Stimulated activated CD8-positive, alpha-beta memory T cell treated with anti-CD3 and anti-CD28 coated beads, Interleukin-7, amount 100 ng/mL, for 1 hour (primary cell): ENCODE measurements around the gene POP7.

Experiments
- DNase-seq, 2 donors: peaks; one replicate each; pipeline ENCODE4 v3.0.0-alpha.2; 2020; ENCODE audit warnings: low read depth in 2 of 2

POP7 gene

DNA sequence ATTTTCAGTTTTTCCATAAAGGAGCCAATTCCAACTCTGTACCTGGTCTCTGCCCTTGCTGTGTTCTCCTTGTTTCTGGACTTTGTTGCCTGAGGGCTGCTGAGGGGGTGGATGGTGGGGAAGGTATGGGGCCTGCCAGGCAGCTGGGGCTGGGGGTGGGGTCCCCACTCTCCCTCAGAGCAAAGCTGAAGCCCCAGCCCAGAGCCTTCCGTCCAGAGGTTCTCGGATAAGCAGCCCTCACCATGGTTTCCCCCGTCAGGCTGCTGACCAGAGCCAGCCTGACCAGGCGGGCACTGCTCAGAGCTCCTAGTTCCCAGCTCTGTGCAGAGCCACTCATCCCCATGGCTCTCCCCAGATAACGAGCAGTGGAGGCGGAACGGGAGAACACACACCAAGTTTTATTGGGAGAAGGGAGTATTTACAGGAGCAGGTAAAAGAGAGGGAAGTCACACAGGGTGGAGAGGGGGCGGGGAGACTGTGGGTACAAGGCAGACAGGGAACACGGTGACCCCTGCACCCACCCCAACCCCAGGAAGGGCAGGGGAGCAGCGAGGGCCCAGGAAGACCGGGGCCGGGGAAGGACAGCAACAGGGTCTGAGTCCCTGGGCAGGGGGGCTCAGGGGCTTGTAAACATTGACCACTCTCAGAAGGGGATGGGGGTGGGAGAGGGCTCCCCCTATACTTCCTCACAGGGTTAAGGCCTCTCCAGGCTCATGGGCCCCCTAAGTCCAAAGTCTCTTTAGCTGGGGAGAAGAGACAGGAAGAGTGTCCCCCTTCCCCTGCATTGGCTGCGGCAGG lies 26.6 kb upstream of the POP7 start:
- no peak for DNase-seq

DNA sequence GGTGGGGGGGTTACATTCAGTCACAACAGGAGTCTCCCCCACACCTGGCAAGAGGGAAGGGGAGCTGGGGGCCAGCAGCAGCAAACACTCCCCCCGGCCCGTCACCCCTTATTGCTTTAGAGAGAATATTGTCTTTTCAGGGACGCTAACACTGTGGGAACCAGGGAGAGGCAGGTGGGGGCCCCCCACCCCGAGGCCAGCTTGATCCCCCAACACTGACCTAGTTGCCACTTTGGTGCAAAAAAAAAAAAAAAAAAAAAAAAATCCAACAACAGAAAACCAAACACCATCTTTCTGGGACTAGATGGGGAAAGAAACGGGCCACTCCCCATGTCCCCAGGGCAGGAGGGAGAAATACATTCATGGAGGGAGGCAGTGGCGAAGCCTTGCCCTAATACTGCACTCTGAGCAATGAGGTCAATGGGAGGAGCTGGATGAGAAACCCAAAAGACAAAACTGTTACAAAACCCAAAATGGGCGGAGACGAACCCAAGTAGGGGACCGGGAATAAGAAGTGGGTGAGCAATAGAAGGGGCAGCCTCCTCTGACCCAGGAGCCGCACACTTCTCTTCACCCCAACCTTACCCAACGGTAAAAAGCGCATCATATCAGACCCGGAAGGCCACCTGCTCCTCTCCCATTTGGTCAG lies 25.9 kb upstream of the POP7 start:
- DNase-seq = no peak

DNA sequence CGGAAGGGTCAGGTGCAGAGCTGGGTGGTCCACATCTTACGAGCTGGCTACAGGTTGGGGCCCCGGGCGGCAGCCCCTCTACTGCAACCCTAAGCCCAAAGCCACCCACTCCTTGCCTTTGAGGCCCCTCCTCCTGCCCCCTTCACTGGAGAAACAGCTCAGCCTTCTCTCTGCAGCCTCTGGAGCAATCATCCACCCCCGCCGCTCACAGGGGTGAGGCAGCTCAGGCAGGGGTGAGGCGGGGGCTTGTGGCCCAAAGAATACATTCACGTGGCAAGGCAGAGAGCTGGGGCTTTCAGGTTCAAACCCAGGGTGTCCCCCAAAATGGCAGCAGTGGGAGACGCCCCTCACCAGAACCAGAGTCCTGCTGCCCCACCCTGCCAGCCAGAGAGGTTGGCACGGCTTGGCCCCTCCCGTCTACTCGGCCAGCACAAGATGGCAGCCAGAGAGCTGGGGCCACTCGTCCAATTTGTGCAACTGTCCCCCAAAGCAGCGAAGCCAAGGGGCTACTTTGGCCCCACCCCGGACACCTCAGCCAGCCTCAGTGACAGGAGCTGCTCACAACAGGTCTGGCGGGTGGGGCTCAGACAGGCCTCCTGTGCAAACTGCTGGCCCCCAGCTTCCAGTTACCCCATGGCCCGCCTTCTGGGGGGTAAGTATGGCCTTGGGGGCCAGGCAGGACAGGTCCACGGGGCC lies 25.2 kb upstream of the POP7 start:
- no peak for DNase-seq

DNA sequence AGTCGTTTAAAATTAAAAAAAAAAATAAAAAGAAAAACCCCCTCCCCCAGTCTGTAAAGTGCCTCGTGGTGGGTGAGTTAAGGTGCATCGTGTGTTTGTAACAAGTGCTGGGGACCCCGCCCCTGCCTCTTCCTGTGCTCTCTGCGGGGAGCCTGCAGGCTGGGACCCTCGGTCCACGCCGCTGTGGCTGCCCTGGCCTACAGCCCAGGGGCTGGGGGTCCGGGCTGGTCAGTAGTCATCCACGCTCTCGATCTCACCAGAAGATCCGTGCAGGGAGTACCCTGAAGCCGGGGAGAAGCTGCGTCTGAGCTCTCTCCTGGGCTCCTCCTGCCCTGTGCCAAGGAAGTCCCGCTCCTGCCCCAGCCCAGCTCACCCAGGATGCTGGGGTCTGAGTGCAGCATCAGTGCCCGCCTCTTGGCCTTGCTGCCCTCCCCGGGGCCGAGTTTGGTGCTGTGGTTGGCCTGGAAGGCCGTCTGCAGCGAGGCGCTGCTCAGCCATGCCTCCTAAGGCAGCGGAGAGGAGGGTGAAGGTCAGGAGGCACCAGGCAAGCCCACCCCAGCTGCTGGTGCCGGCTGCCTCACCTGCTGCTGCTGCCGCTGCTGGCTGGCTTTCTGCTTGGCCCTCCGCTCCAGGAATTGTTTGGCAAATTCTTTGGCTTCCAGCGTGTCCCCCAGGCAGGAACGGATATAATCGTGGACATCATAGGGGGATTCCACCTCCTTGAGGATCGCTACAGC lies 24.3 kb upstream of the POP7 start:
- DNase-seq = no peak

DNA sequence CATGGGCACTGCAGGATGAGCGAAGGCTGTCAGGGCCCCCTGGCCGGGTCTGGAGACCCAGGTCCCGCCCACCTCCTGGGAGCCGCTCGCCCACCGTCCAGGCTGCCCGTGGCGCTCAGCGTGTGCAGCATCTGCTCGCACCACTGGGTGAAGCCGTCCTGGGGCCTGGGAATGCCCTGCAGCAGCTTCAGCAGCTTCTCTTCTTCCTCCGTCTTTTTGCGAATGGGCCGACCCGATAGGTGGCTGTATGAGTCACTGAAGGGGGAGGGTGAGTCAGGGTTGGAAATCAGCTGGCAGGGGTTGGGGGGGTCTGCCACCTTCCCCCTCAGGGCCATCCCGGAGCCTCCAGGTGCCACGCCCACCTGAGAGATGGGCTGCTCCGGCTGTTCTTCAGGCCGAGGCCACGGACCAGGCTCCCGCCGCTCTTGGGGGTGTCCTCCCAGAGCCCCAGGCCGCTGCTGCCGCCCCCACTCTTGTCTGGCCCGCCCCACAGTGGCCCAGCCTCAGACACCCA lies 23.6 kb upstream of the POP7 start:
- DNase-seq = no peak

DNA sequence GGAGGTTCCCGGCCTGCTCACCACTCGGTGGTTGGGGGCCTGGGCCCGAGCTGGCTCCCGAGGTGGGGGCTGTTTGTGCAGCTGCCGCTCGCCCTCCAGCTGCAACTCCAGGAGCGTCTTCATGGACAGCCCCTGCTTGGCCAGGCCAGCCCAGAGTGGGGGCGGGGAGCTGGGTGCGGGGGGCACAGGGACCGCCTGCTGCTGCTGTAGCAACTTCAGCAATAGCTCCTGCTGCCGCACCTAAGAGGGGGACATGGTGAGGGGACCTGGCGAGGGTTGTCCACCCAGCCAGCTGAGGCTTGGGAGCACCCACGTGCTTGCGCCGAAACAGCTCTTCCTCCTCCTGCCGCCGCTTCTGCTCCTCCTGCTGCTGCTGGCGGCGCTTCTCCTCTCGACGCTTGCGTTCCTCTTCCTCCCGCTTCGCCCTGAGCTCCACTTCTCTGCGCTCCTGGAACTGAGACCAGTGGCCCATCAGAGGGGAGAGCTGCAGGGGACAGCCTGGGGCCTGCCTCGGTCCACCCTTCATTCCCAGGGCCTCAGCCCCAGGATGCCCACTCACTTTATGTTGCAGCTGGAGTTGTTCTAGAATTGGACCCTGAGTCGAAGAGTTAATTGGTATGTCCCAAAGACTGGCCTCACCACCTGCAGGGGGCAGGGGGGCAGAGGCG lies 22.8 kb upstream of the POP7 start:
- no peak for DNase-seq

DNA sequence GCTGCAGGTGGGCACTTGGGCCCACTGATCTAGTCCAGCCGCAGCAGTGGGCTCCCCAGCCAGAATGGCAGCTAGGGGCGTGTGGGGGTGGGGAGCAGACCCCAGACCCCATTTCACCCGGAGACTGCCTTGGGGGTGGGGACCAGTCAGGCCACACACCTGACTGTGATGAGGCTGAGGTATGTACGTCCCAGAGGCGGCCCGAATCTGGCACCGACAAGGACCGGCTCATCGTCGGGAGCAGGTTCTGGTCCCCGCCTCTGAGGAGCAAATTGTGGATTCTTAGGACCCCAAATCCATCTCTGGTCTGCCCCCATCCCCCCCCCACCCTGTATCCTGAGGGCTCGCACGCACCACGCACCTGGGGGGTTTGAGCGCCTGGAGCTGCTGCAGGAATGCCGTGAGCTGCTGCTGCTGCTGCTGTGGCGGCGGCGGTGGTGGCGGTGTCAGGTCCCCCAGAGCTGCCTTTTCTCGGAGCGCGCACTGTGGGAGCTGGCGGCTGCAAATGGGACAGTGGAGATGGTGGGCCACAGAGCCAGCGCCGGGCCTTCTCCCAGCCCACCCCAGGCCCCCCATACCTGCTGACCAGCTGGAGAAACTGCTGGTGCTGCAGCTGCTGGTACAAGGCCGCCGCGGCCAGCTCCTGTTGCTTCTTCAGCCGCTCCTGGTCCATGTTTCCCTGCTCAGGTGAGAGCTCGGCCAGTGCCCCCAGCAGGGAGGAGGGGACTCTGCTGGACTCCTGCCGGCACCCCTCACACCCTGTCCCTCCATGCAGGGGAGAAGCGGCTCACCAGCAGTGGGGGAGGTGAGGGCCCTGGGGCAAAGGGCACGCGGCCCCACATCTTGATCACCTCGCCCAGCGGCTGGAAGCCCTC lies 22.0 kb upstream of the POP7 start:
- no peak for DNase-seq

DNA sequence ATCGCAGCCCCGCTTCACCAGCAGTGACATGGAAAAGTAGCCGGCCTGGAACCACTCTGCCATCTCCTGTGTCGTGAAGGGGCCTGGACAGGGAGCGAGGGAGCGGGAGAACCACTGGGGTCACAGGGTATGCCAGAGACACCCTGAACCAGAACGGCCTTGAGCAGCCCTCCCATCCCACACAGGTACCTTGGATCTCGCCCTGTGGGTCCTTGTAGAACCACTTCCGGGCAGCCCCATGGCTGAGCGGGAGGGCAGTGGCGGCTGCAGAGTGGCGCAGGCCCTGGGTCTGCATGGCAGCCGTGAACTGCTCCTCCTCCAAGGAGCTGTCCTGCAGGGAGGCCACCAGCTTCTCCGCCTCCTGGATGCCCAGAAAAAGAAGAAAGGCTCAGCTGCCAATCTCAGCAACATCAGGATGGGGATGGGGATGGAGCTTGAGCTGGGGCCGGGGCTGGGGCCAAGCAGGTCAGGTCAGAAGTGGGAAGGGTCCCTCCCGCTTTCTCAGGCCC lies 21.3 kb upstream of the POP7 start:
- no peak for DNase-seq

DNA sequence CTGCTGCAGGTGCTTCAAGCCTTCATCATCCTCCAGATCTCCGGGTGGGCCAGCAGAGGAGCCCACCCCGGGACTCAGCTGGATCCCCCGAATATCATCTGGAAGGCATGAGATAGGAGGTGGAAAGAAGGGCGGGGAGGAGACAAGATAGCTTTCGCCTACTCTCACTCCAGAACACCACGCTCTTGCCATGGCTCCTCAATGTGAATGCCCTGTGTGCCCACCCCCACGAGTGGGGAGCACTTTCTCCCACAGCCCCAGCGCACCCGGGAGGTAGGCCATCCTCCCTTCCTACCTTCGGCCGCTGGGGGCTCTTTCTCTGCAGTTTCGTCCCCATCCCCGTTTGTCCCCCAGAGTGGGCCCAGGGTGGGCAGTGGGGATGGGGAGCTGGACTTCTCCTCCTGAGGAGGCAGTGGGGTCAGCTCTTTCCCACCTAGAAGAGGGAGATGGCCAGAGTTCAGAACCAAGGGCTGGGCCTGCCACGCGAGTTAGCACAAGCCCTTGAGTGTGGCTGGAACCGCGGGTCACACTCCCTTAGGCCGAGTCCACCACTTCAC lies 20.8 kb upstream of the POP7 start:
- DNase-seq = no peak

DNA sequence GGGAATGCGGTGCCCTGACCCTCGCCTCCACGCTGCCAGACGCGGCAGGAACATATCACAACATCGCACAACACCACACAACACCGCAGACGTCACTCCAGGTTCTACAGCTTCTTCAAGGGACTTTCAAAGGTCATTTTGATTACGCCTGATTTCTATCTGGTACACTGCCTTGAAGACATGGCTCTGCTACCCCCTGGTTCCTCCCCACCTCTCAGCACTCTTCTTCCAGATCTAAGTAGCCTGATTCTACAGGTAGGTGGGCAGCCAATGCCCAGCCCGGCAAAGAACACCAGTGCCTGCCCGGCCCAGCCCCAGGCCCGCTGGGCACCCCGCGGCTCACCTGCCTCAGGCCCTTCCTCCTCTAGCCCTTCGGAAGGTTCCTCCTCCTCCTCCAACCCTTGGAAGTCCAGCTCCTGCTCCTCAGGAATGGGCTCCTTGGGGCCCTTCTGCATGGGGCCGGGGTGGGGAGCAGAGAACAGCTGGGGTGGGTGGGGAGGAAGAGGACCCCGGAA lies 20.2 kb upstream of the POP7 start:
- no peak for DNase-seq

DNA sequence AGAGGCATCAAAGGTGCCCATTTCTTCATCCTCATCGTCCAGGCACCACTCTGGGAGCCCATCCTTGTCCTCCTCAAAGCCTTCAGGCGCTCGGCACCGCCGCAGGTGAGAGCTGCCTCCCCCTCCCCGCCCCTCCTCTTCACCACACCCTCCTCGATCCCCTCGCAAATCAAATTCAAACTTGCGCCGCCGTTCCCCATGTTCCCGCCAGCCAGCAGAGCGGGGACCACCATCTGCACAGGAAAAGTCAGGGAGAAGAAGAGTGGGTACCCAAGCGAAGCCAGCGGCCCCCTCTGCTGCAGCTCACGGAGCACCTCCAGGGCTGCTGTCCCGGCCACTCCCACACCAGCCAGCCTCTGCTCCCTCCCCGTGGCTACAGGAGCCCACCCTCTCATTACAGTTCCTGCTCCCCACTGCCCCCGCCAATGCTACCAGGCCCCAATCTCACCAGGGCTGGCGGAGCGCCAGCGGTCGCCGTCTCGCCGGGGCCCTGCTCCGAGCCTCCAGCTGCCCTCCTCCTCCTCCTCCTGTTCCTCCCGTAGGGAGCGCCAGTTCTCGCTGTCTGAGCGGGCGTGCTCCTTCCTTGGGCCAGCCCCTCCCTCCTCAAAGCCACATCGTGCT lies 19.6 kb upstream of the POP7 start:
- DNase-seq = no peak

DNA sequence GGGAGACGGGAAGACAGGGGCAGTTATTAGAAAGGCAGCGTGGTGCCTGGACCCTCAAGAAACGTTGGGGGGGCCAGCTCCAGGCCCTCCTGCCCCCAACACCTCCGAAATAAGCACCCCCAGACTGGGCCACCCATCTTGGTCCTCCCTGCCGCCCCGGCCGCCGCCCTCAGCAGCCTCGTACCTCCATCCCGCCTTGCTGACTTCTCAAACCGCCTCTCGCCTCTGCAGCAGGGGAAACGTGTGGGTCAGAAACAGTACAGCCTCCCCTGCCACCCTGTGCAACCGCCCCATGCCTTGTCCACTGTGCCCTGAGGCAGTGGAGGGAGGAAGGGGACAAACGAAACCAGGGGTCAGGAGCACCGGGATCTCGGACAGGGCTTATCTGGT lies 19.1 kb upstream of the POP7 start:
- DNase-seq = no peak

DNA sequence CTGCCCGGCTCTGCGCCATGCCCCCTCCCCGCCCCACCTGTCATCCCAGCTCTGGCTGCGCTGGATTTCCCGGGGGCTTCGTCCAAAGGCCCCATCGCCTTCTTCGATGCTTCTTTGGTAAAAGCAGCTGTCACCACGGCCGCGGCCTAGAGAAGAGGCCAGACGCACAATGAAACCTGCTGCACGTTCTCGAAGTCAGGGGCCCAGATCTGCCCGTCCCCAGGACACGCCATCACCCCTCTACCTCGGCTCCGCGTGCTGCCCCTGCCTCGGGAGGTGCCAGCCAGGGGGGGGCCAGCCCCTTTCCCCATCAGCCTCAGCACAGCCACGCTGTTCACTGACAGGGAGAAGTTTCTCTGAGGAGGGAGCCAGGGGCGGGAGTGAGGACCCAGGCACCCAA lies 18.7 kb upstream of the POP7 start:
- no peak for DNase-seq

DNA sequence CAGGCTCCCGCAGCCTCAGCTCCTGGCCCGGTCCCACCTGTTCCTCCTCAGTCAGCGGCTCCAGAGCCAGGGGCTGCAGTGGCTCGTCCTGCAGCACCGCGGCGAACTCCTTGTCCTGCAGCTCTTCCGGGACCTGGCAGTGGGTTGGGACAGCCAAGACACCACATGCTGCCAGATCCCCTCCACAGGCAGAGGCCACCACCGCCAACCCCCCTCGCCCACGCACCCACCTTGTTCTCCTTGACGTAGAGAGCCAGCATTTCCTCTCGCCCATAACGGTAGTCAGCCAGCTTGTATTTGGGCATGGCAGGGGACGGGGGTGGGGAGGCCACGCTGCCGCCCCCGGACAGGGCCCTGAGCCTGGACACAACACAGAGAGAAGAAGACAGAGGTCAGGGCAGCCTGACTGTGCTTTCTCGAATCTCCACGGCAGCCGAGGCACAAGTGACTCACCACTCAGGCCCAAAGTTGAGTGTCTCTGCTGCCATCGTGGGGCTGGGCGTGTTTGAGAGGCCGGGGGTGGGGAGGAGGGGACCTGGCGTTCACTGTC lies 18.1 kb upstream of the POP7 start:
- no peak for DNase-seq

DNA sequence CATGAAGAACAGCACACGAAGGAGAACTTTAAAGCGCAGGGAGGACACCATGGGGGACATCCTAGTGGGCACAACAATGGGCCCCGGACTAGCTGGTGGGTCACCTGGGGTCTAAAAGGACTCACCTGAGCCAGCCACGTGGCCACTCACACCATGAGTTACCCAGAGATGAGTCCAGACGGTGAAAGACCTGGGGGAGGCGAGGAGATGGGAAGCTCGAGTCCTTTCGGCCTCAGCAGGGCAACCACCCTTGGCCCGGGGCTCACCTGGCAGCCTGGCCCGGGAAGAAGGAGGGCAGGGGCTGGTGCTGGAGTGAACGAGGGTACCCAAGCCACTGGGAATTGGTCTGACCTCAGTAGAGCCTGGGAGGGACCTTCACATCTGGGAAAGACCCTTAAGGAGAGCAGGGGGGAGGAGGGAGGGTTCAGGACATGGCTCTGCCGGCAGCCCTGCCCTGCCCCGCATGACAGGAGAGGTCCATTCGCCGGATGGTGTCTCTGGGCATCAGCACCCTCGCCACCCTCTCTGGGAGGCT lies 17.5 kb upstream of the POP7 start:
- DNase-seq = no peak

DNA sequence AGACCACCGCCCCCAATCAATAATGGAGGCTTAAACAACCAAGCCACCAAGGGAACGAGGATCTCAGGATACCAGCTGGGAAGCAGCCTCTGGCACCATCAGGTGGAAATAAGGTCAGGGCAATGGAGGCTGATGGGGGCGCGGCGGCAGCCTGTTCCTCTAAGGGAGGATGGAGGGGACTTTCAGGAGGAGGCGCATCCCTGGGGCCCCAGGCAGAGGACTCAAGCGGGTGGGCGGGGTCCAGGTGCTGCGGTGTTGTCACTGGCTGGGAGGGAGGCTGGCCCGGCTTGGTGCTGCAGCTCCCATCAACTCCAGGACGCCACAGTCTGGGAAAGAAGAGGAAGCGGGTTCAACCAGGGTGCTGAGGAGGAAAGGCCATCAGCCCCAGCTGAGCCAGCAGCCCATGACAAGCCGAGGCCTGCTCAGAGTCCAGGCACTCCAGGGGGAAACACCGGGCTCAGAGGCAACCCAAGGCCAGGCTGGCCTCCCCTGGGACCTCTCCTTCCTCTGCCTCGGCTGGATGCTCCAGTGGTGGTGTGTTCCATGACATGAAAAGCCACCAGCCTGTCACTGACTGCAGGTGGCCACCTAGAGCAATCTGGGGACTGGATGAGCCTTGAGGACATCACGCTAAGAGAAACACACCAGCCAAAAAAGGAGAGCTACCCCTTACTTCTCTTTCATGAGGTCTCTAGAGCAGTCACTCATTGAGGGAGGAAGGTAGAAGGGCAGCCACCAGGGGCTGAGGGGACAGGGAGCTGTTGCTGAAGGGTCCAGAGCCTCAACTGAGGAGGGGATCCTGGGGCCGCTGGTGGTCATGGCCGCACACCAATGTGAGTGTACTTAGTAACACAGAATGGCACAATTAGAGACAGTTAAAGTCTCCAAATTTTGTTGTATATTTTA lies 16.4 kb upstream of the POP7 start:
- no peak for DNase-seq

DNA sequence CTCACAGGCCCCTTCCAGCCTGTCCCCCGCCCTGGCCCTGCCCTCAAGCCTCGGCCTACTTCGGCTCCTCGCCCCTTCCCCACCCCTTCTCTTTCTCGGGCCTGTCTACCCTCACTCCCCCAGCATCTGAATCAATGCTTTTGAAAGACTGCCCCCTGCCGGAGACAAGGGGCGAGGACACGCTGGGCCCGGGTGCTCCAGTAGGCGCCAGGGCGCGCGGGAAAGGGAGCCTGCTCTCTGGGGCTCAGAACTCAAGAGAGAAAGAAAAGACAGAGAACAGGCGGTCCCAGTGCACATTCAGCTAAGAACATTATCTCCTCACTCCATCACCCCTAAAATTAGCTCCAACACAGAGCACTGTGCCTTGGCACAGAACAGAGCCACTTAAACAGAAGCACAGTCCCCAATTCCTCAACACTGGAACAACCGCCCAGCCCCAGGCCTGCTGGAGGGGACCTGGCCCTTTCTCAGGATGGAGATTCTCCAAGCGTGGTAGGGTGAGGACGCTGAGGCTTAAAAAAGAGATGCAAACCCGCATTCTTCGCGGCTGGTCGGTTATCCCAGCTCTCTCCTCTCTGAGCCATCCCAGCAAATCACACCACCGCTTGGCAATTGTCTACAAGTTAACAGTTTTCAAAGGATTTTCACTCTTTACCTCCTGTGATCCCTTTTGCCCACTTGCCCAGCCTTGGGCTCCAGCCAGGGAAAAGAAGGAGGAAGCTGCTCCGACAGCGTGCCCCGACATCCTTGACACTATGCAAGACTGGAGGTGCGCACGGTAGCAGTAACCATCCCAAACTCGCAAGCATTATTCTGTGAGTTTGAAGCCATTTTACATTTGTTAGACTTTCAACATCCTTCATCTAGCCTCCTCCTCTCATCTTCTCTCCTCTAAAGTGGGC lies 14.0 kb upstream of the POP7 start:
- DNase-seq = peak; percentile 52 to 75
